Panc1 (cell line): ENCODE results near the gene TTLL10.

Source experiments
- POLR2AphosphoS5 ChIP-seq: IDR thresholded peaks from 2 replicates; pipeline ENCODE4 v1.6.1; 2012; ENCODE audit warnings: mild to moderate bottlenecking, low read depth, low read length, moderate library complexity
- SIN3A ChIP-seq: IDR thresholded peaks from 2 replicates; pipeline ENCODE4 v1.6.1; 2012; ENCODE audit warnings: low read depth, mild to moderate bottlenecking, low read length, moderate library complexity, borderline replicate concordance; ENCODE audit not compliant: insufficient read depth
- TCF7L2 ChIP-seq: IDR thresholded peaks from 2 replicates; pipeline ENCODE4 v1.6.1; 2011; ENCODE audit warnings: mild to moderate bottlenecking, low read depth, low read length, inconsistent platforms
- TF ChIP-seq, protein P1 (sequence below): fragments of 450-650 bp; IDR thresholded peaks from 2 replicates; pipeline ENCODE4 v1.5.1; 2017; ENCODE audit warnings: mild to moderate bottlenecking
- TF ChIP-seq, protein P2 (sequence below), 2 experiments: IDR thresholded peaks; 2 replicates each; pipeline ENCODE4 v1.6.1; 2011 to 2012; ENCODE audit warnings: low read depth in 2 of 2, control low read depth in 1 of 2, low read length in 1 of 2, mild to moderate bottlenecking in 1 of 2, moderate library complexity in 1 of 2; ENCODE audit not compliant: insufficient read depth in 1 of 2

DNA sequence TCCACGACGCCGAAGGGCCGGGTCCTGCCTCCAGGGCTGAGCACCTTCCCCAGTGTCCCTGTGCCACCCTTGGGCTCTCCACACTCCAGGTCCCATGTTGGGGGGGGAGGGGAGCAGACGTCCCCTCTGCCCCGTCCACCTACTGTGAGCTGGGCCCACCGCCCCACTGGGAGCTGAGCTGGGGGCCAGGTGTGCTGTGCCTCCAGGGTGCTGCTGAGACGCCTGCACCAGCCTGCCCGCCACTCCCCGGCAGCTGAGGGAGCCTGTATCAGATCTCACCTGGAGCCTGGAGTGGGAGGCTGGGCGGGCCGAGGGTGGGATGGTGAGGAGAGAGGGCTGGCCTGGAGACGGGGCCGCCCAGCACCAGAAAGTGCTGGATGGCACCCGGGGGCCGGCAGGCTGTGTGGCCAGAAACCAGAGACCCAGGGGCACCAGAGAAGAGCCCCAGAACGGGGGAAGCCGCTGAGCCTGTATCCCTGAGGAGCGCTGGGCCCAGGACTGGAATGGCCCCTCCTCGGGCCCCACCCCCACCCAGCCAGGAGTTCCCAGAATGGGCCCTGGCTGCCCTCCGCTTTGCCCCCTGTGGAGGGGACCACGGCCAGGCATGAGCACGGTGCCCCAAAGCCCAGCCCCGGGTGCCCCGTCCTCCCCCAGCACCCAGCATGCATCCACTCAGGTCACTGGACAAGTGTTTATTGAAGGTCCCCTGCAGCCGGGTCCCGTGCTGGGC lies 29.3 kb downstream of the TTLL10 start:
- TF ChIP-seq, protein P1, sequence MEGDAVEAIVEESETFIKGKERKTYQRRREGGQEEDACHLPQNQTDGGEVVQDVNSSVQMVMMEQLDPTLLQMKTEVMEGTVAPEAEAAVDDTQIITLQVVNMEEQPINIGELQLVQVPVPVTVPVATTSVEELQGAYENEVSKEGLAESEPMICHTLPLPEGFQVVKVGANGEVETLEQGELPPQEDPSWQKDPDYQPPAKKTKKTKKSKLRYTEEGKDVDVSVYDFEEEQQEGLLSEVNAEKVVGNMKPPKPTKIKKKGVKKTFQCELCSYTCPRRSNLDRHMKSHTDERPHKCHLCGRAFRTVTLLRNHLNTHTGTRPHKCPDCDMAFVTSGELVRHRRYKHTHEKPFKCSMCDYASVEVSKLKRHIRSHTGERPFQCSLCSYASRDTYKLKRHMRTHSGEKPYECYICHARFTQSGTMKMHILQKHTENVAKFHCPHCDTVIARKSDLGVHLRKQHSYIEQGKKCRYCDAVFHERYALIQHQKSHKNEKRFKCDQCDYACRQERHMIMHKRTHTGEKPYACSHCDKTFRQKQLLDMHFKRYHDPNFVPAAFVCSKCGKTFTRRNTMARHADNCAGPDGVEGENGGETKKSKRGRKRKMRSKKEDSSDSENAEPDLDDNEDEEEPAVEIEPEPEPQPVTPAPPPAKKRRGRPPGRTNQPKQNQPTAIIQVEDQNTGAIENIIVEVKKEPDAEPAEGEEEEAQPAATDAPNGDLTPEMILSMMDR, result no peak
- TF ChIP-seq POLR2AphosphoS5 (no peak), TCF7L2 (no peak), SIN3A (no peak)
- TF ChIP-seq, protein P2, sequence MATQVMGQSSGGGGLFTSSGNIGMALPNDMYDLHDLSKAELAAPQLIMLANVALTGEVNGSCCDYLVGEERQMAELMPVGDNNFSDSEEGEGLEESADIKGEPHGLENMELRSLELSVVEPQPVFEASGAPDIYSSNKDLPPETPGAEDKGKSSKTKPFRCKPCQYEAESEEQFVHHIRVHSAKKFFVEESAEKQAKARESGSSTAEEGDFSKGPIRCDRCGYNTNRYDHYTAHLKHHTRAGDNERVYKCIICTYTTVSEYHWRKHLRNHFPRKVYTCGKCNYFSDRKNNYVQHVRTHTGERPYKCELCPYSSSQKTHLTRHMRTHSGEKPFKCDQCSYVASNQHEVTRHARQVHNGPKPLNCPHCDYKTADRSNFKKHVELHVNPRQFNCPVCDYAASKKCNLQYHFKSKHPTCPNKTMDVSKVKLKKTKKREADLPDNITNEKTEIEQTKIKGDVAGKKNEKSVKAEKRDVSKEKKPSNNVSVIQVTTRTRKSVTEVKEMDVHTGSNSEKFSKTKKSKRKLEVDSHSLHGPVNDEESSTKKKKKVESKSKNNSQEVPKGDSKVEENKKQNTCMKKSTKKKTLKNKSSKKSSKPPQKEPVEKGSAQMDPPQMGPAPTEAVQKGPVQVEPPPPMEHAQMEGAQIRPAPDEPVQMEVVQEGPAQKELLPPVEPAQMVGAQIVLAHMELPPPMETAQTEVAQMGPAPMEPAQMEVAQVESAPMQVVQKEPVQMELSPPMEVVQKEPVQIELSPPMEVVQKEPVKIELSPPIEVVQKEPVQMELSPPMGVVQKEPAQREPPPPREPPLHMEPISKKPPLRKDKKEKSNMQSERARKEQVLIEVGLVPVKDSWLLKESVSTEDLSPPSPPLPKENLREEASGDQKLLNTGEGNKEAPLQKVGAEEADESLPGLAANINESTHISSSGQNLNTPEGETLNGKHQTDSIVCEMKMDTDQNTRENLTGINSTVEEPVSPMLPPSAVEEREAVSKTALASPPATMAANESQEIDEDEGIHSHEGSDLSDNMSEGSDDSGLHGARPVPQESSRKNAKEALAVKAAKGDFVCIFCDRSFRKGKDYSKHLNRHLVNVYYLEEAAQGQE (IDR thresholded peaks at IDR 0.05; ENCODE audit: insufficient read depth in 1 of 2, low read depth in 2 of 2, low read length in 1 of 2), result no peak
